Small intestine (tissue), 7 donors: ENCODE results near the gene PIAS1. TPM values are rescaled to one million over a fixed set of nuclear protein-coding genes. Genes with fewer than 3 reads are reported as not detected.
A peak's percentile ranks its signal among the peaks of the same experiment; 100 is the strongest.

Experiments
- DNase-seq, 2 donors: peaks; one replicate each; pipeline versions ENCODE4 v3.0.0 to v3.0.0-alpha.2; 2013
- FAIRE-seq: peaks from 2 replicates; lab custom pipeline; 2012; peaks lifted over from hg19 to GRCh38; lab: Jason Lieb, UNC
- H3K27ac ChIP-seq, 3 donors: one replicate each; pipeline ENCODE4 v1.5.1; 2013; ENCODE audit warnings: low read length in 2 of 3, mild to moderate bottlenecking in 2 of 3, control low read depth in 1 of 3, inconsistent platforms in 1 of 3, low read depth in 1 of 3, moderate library complexity in 1 of 3
- H3K27me3 ChIP-seq, 3 donors: one replicate each; pipeline ENCODE4 v1.6.1; 2013; ENCODE audit warnings: low read length in 3 of 3, inconsistent platforms in 1 of 3; ENCODE audit not compliant: control insufficient read depth in 3 of 3, insufficient read depth in 3 of 3
- H3K36me3 ChIP-seq, 3 donors: one replicate each; pipeline ENCODE4 v1.6.1; 2013; ENCODE audit warnings: low read length in 3 of 3, inconsistent platforms in 1 of 3, low read depth in 1 of 3, mild to moderate bottlenecking in 1 of 3, moderate library complexity in 1 of 3; ENCODE audit not compliant: control insufficient read depth in 3 of 3, insufficient read depth in 2 of 3
- H3K4me1 ChIP-seq, 3 donors: one replicate each; pipeline ENCODE4 v1.6.1; 2013; ENCODE audit warnings: low read length in 2 of 3, inconsistent platforms in 1 of 3, low read depth in 1 of 3, mild to moderate bottlenecking in 1 of 3, moderate library complexity in 1 of 3; ENCODE audit not compliant: control insufficient read depth in 3 of 3, insufficient read depth in 2 of 3
- H3K4me3 ChIP-seq, 3 donors: one replicate each; pipeline ENCODE4 v1.5.1; 2013; ENCODE audit warnings: low read length in 3 of 3, control low read depth in 1 of 3, inconsistent platforms in 1 of 3, low read depth in 1 of 3, mild to moderate bottlenecking in 1 of 3, moderate library complexity in 1 of 3
- H3K9me3 ChIP-seq, 2 donors: one replicate each; pipeline ENCODE4 v1.6.1; 2013; ENCODE audit warnings: low read depth in 1 of 2, low read length in 1 of 2; ENCODE audit not compliant: control insufficient read depth in 2 of 2, insufficient read depth in 1 of 2
- WGBS, 3 donors: extraction: QIAGEN DNeasy Blood & Tissue Kit; methylation state at CpG; one replicate each; pipeline ENCODE4 v1.1.7; 2013; 5-methylcytosine and 5-hydroxymethylcytosine counted together
- polyA plus RNA-seq, 4 donors: library from polyadenylated mRNA; stranded (reverse) in 3 of 4; unstranded in 1 of 4; fragments of 200-250 nt in 3 of 4; fragments of 120-200 nt in 1 of 4; gene quantifications; one replicate each; pipeline versions ENCODE4 v1.2.1 to v1.2.3, GENCODE V29; 2013
- donor health status: healthy with polysubstance abuse.
- donor health status: control.
- donor health status: control.
- donor health status: Bipolar disorder and iron deficiency.
- donor health status: healthy.

Gene PIAS1
- polyA plus RNA-seq, 4 donors, result 9.0 to 48.0 (median 20.0) TPM

- DNase-seq (no peak), FAIRE-seq (no peak)
- WGBS, 3 donors, result 73 to 92% (median 90%) methylated on average over 5 of the region's 5 CpGs
- H3K27me3 ChIP-seq, result no peaks in the 10 kb centered on the region
- no peaks in the 10 kb centered on the region for H3K36me3 ChIP-seq
- no peak overlapping the region for H3K4me3 ChIP-seq
- peak overlapping the region in 1 of 3 donors; percentile 77 for H3K27ac ChIP-seq
- H3K9me3 ChIP-seq, result no peaks in the 10 kb centered on the region
- H3K4me1 ChIP-seq, result peaks cover 0 to 23% (median 2%) of the 10 kb centered on the region in 3 donors
These were observed 35.2 kb upstream of the PIAS1 start for GRCh38 chr15:68018797-68019444.

- peaks cover 0 to 23% (median 2%) of the 10 kb centered on the region in 3 donors for H3K4me1 ChIP-seq
These were observed 34.1 kb upstream of the PIAS1 start for GRCh38 chr15:68019814-68020525.

DNA sequence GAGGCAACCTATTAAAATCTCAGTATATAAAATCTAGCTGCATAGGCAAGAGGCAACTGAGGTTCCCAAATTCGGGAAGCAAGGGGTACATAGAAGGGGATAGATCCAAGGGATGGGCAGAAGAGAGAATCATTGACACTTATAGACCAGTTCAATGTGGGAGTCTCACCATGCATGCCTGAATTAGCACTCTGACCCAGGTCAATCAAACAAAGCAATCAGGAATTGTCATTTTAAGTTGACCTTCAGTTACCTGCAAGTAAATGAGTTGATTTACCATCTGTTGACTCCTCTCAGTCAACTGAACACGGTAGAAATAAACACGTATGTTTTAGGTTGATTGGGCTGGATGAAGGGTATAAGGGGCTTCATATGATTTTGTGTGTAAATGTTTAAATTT lies 33.4 kb upstream of the PIAS1 start:
- Histone ChIP-seq H3K4me3 (no peak overlapping the region), H3K27me3 (no peaks in the 10 kb centered on the region), H3K4me1 (peaks cover 0 to 23% (median 2%) of the 10 kb centered on the region in 3 donors), H3K36me3 (no peaks in the 10 kb centered on the region), H3K27ac (no peak overlapping the region), H3K9me3 (no peaks in the 10 kb centered on the region)
- no peak for FAIRE-seq
- WGBS, 3 donors, result 50 to 64% (median 57%) methylated on average over 3 of the region's 3 CpGs
- peak in 1 of 2 donors; percentile 33 for DNase-seq

More at GRCh38 chr15:68019814-68020525, 34.1 kb upstream of the PIAS1 start:
- H3K4me3 ChIP-seq, result no peak overlapping the region
- FAIRE-seq, result no peak
- 90 to 93% (median 92%) methylated on average over 9 of the region's 9 CpGs for WGBS, 3 donors
- no peaks in the 10 kb centered on the region for H3K9me3 ChIP-seq
- no peaks in the 10 kb centered on the region for H3K36me3 ChIP-seq
- H3K27ac ChIP-seq, result peak overlapping the region in 1 of 3 donors; percentile 47
- H3K27me3 ChIP-seq, result no peaks in the 10 kb centered on the region
- no peak for DNase-seq

DNA sequence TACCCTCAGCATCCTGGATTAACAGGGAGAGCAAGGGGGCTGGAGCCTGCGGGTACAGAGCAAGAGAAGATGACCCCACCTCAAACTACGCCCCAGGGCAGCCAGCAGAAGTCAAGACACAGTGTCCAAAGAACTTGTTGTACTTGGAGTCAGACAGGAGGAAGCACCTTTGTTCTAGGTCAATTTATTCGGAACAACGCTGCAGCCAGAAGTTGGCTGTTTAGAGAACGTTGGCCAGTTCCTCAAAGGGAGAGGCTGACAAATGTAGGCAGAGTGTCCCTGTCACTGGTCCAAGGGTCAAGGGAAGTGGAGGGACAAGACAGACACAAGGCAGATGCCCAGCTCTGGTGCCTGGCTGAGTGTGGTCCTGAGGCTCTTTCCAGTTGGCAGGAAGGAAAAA lies 32.1 kb upstream of the PIAS1 start:
- Histone ChIP-seq H3K27me3 (no peaks in the 10 kb centered on the region), H3K27ac (no peak overlapping the region), H3K4me1 (peaks cover 0 to 18% (median 2%) of the 10 kb centered on the region in 3 donors), H3K4me3 (no peak overlapping the region), H3K9me3 (no peaks in the 10 kb centered on the region), H3K36me3 (no peaks in the 10 kb centered on the region)
- 52 to 78% (median 71%) methylated on average over 5 of the region's 5 CpGs for WGBS, 3 donors
- FAIRE-seq (no peak), DNase-seq (peak in 1 of 2 donors; percentile 62)

DNA sequence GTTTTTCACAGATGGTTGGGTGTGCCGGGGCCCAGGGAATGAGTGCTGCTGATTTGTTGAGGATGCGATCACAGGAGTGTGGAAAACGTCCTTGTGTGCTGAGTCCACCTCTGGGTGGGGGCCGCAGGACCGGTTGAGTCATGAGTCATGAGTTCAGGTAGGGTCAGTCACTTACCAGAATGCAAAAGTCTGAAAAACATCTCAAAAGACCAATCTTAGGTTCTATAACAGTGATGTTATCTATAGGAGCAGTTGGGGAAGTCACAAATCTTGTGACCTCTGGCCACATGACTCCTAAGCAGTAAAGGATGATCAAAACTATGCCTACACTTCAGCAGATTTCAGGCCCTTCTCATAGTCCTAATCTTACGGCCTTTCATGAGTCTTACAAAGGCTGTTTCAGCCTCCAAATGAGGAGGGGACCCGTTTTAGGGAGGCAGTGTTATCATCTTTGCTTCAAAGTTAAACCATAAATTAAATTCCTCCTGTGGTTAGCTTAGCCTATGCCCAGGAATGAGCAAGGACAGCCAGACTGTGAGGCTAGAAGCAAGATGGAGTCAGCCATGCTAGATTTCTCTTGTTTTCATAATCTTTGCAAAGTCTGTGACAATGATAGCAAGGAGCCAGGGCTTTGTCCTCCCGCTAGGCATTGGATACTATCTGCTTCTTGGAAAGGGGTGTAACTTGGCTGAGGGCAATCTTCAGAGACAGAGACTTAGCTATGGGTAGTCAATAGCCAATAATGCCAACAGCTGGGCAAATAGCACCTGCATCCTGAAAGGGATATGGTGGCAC lies 30.6 kb upstream of the PIAS1 start:
- H3K36me3 ChIP-seq, result no peaks in the 10 kb centered on the region
- no peak for DNase-seq
- no peak for FAIRE-seq
- H3K4me3 ChIP-seq, result no peak overlapping the region
- H3K4me1 ChIP-seq, result peaks cover 0 to 12% (median 2%) of the 10 kb centered on the region in 3 donors
- H3K9me3 ChIP-seq, result peaks cover 0 to 3% of the 10 kb centered on the region in 2 donors
- H3K27ac ChIP-seq, result no peak overlapping the region
- WGBS, 3 donors, result 81 to 86% (median 85%) methylated on average over 8 of the region's 8 CpGs
- no peaks in the 10 kb centered on the region for H3K27me3 ChIP-seq

DNA sequence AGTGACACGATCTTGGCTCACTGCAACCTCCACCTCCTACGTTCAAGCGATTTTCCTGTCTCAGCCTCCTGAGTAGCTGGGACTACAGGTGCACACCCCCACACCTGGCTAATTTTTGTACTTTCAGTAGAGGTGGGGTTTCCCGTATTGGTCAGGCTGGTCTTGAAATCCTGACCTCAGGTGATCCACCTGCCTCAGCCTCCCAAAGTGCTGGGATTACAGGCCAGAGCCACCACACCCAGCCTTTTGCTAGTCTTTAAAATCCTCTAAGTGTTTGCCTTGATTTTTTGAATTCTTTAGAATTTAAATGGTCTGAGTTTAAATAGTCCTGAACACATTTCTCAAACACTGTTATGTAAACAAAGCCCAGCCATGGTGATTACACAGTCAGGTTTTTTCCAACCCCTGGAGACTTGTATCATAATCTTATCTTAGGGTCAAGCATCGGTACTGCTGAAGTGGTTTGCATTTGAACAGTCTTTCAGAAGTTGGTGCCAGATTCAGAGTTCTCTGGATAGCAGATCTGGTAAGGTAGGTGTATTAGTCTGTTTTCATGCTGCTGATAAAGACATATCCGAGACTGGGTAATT lies 28.2 kb upstream of the PIAS1 start:
- WGBS, 3 donors, result 56 to 77% (median 69%) methylated on average over 6 of the region's 6 CpGs
- no peak for FAIRE-seq

GRCh38 chr15:68027388-68027787 lies 26.7 kb upstream of the PIAS1 start:
- H3K27ac ChIP-seq, result peak overlapping the region in 1 of 3 donors; percentile 33
- FAIRE-seq (no peak), DNase-seq (peak in 1 of 2 donors; percentile 54)
- no peaks in the 10 kb centered on the region for H3K4me1 ChIP-seq
- H3K36me3 ChIP-seq, result no peaks in the 10 kb centered on the region
- 15 to 59% (median 40%) methylated on average over 9 of the region's 9 CpGs for WGBS, 3 donors
- no peaks in the 10 kb centered on the region for H3K27me3 ChIP-seq
- H3K9me3 ChIP-seq, result peaks cover 0 to 3% of the 10 kb centered on the region in 2 donors
- no peak overlapping the region for H3K4me3 ChIP-seq

More for the DNA sequence above, 28.2 kb upstream of the PIAS1 start:
- Histone ChIP-seq H3K4me3 (no peak overlapping the region), H3K36me3 (no peaks in the 10 kb centered on the region), H3K27me3 (no peaks in the 10 kb centered on the region), H3K4me1 (no peaks in the 10 kb centered on the region), H3K27ac (no peak overlapping the region), H3K9me3 (peaks cover 0 to 3% of the 10 kb centered on the region in 2 donors)
- DNase-seq, result no peak
